SK-N-SH (cell line): ENCODE data around the gene PTPRD. TPM values are rescaled to one million over a fixed set of nuclear protein-coding genes. Genes with fewer than 3 reads are reported as not detected.
A peak's percentile ranks its signal among the peaks of the same experiment; 100 is the strongest.

ENCODE experiments used
- CTCF ChIA-PET: fragments of 300-600, 350-600 bp; formaldehyde crosslinking; extraction: SDS; loops from one replicate; lab custom pipeline; 2021; lab: Yijun Ruan, JAX
- POLR2A ChIA-PET: fragments of 350-600 bp; sonication (Branson Sonifier 250); formaldehyde crosslinking; extraction: SDS; loops from one replicate; lab custom pipeline; 2020; ENCODE audit warnings: antibody characterized with exemption, inconsistent platforms; lab: Yijun Ruan, JAX
- DNase-seq: peaks from one replicate; pipeline ENCODE4 v3.0.0; 2012
- H2AFZ ChIP-seq: fragments of 200-600 bp; sonication (generic); 2 replicates; pipeline ENCODE4 v1.8.1; 2016; ENCODE audit warnings: antibody characterized with exemption, mild to moderate bottlenecking, low read depth
- H3F3A ChIP-seq: fragments of 200-600 bp; sonication (generic); replicated peaks from 2 replicates; pipeline ENCODE3; 2016; ENCODE audit warnings: antibody characterized with exemption, mild to moderate bottlenecking; ENCODE audit not compliant: insufficient read depth
- H3K27ac ChIP-seq, 2 experiments: fragments of 200-500 bp in 1 of 2; fragments of 200-600 bp in 1 of 2; sonication (Bioruptor generic) in 1 of 2; sonication (generic), shearing (Covaris generic) in 1 of 2; 2 replicates each; pipeline versions ENCODE4 v1.5.1 to v1.6.1; 2014 to 2016; ENCODE audit warnings: low read depth in 2 of 2, inconsistent platforms in 1 of 2, low read length in 1 of 2, mild to moderate bottlenecking in 1 of 2, mixed read lengths in 1 of 2
- H3K27me3 ChIP-seq: fragments of 200-600 bp; sonication (generic), shearing (Covaris generic); 2 replicates; pipeline ENCODE4 v1.6.1; 2016; ENCODE audit warnings: mixed run types; ENCODE audit not compliant: insufficient read depth
- H3K36me3 ChIP-seq, 2 experiments: fragments of 200-500 bp in 1 of 2; fragments of 200-600 bp in 1 of 2; sonication (Bioruptor generic) in 1 of 2; sonication (generic) in 1 of 2; replicated peaks in 1 of 2; 2 replicates each; pipeline versions ENCODE3 to v1.5.1; 2014 to 2016; ENCODE audit warnings: low read length in 1 of 2, mild to moderate bottlenecking in 1 of 2; ENCODE audit not compliant: insufficient read depth in 2 of 2, control insufficient read depth in 1 of 2
- H3K4me1 ChIP-seq, 2 experiments: fragments of 200-500 bp in 1 of 2; fragments of 200-600 bp in 1 of 2; sonication (Bioruptor generic) in 1 of 2; sonication (generic), shearing (Covaris generic) in 1 of 2; 2 replicates each; pipeline versions ENCODE4 v1.5.1 to v1.6.1; 2014 to 2016; ENCODE audit warnings: low read depth in 1 of 2, low read length in 1 of 2, mixed run types in 1 of 2; ENCODE audit not compliant: insufficient read depth in 2 of 2, control insufficient read depth in 1 of 2
- H3K4me2 ChIP-seq: fragments of 200-600 bp; sonication (generic), shearing (Covaris generic); 2 replicates; pipeline ENCODE4 v1.6.1; 2017; ENCODE audit warnings: mixed run types
- H3K4me3 ChIP-seq, 2 experiments: fragments of 200-500 bp in 1 of 2; fragments of 200-600 bp in 1 of 2; sonication (Bioruptor generic) in 1 of 2; sonication (generic), shearing (Covaris generic) in 1 of 2; 2 replicates each; pipeline versions ENCODE4 v1.5.1 to v1.8.1; 2014 to 2016; ENCODE audit warnings: low read depth in 2 of 2, inconsistent platforms in 1 of 2, low read length in 1 of 2, mild to moderate bottlenecking in 1 of 2, mixed read lengths in 1 of 2, moderate library complexity in 1 of 2
- H3K79me2 ChIP-seq: fragments of 200-600 bp; sonication (generic); 2 replicates; pipeline ENCODE4 v1.8.1; 2017; ENCODE audit warnings: mild to moderate bottlenecking; ENCODE audit not compliant: insufficient read depth
- H3K9ac ChIP-seq: fragments of 200-600 bp; sonication (generic); 2 replicates; pipeline ENCODE4 v1.6.1; 2017; ENCODE audit warnings: mixed run types
- H3K9me2 ChIP-seq: fragments of 200-600 bp; sonication (generic); 2 replicates; pipeline ENCODE4 v1.6.1; 2017; ENCODE audit warnings: mixed run types
- H3K9me3 ChIP-seq: fragments of 200-600 bp; sonication (generic); 2 replicates; pipeline ENCODE4 v1.6.1; 2017; ENCODE audit warnings: mixed run types, mild to moderate bottlenecking, moderate library complexity
- H4K20me1 ChIP-seq: fragments of 200-600 bp; sonication (generic); 2 replicates; pipeline ENCODE4 v1.6.1; 2017; ENCODE audit warnings: mild to moderate bottlenecking, mixed run types; ENCODE audit not compliant: insufficient read depth
- CTCF ChIP-seq: fragments of 200-600 bp; sonication (generic); IDR thresholded peaks from 2 replicates; pipeline ENCODE4 v1.6.1; 2017; ENCODE audit warnings: antibody characterized with exemption, mild to moderate bottlenecking, moderate library complexity
- EZH2phosphoT487 ChIP-seq: fragments of 200-600 bp; sonication (generic); IDR thresholded peaks from 2 replicates; pipeline ENCODE4 v1.6.1; 2017; ENCODE audit warnings: low read depth, mixed run types, mild to moderate bottlenecking, antibody characterized with exemption, moderate library complexity, borderline replicate concordance
- PBX3 ChIP-seq: IDR thresholded peaks from 2 replicates; pipeline ENCODE4; 2012
- RAD21 ChIP-seq: IDR thresholded peaks from 2 replicates; pipeline ENCODE4 v1.6.1; 2012; ENCODE audit warnings: mild to moderate bottlenecking, low read length
- RCOR1 ChIP-seq: fragments of 150-350 bp; IDR thresholded peaks from 2 replicates; pipeline ENCODE4 v1.6.1; 2017; ENCODE audit warnings: antibody characterized with exemption, low read length
- SIN3A ChIP-seq: IDR thresholded peaks from 2 replicates; pipeline ENCODE4 v1.6.1; 2012; ENCODE audit warnings: low read depth, mild to moderate bottlenecking, low read length, moderate library complexity, borderline replicate concordance
- SMC3 ChIP-seq: IDR thresholded peaks from 2 replicates; pipeline ENCODE4 v1.6.1; 2012; ENCODE audit warnings: low read depth, low read length, improper control_type of control experiment
- TCF12 ChIP-seq: IDR thresholded peaks from 2 replicates; pipeline ENCODE4 v1.4.0; 2012
- YY1 ChIP-seq: IDR thresholded peaks from 2 replicates; pipeline ENCODE4 v1.4.0; 2012; ENCODE audit warnings: low read depth, mild to moderate bottlenecking
- WGBS: methylation state at CpG from one replicate; pipeline ENCODE4 v1.1.6; 2017; ENCODE audit warnings: low lambda C conversion rate; 5-methylcytosine and 5-hydroxymethylcytosine counted together
- polyA plus RNA-seq, 3 experiments: library from polyadenylated mRNA; depleted of rRNA; stranded (reverse); fragments of >200 nt; gene quantifications; 2 replicates each; pipeline ENCODE4 v1.2.3, GENCODE V29; 2012

PTPRD gene
- polyA plus RNA-seq, 1 of the 3 experiments (the other 2 are of a cell fraction) = 0.15 TPM

GRCh38 chr9:9920425-9921060, 692.3 kb downstream of the PTPRD start:
- no peaks in the 10 kb centered on the region for H3F3A ChIP-seq
- ChIA-PET POLR2A (no interaction called here), CTCF (interaction anchor here (0.6 to 3.5 kb wide), 6 partner anchors 16 to 130 kb away, joined by 3 to 24 read pairs (median 5); no protein-coding TSS in a partner anchor)
- no peaks in the 10 kb centered on the region for H3K36me3 ChIP-seq
- no peak overlapping the region for H3K4me3 ChIP-seq
- no peaks in the 10 kb centered on the region for H3K79me2 ChIP-seq
- WGBS = 31% methylated on average over 7 of the region's 7 CpGs
- no peak overlapping the region for H3K27ac ChIP-seq
- no peak overlapping the region for H2AFZ ChIP-seq
- peak; percentile 3 for DNase-seq
- no peak overlapping the region for H3K4me2 ChIP-seq
- no peaks in the 10 kb centered on the region; a peak in 1 of 4 replicates for H3K4me1 ChIP-seq
- no peak overlapping the region for H3K9ac ChIP-seq
- H3K9me3 ChIP-seq = no peaks in the 10 kb centered on the region
- H3K9me2 ChIP-seq = no peaks in the 10 kb centered on the region
- no peaks in the 10 kb centered on the region for H4K20me1 ChIP-seq
- H3K27me3 ChIP-seq = no peaks in the 10 kb centered on the region
- no peak for TF ChIP-seq YY1
- peak; percentile 30 for TF ChIP-seq CTCF

GRCh38 chr9:9919174-9919775, 693.5 kb downstream of the PTPRD start:
- no peaks in the 10 kb centered on the region for H4K20me1 ChIP-seq
- ChIA-PET POLR2A (no interaction called here), CTCF (interaction anchor here (1.0 to 3.5 kb wide), 4 partner anchors 20 to 313 kb away, joined by 3 to 24 read pairs (median 6); no protein-coding TSS in a partner anchor)
- H3K9me2 ChIP-seq = no peaks in the 10 kb centered on the region
- H3K27me3 ChIP-seq = no peaks in the 10 kb centered on the region
- H3K36me3 ChIP-seq = no peaks in the 10 kb centered on the region
- TF ChIP-seq RAD21 = no peak
- 0 out of 2 replicates have a peak, but pooled peaks have one; percentile 14 for TF ChIP-seq CTCF
- no peak for TF ChIP-seq RCOR1
- no peak overlapping the region for H3K27ac ChIP-seq
- no peak overlapping the region for H3K4me2 ChIP-seq
- H3K9me3 ChIP-seq = no peaks in the 10 kb centered on the region
- no peaks in the 10 kb centered on the region; a peak in 1 of 4 replicates for H3K4me1 ChIP-seq
- no peaks in the 10 kb centered on the region for H3K79me2 ChIP-seq
- H3K4me3 ChIP-seq = no peak overlapping the region
- H3F3A ChIP-seq = no peaks in the 10 kb centered on the region
- no peak for DNase-seq
- 61% methylated on average over 3 of the region's 3 CpGs for WGBS
- no peak overlapping the region for H2AFZ ChIP-seq
- H3K9ac ChIP-seq = no peak overlapping the region

- TF ChIP-seq SMC3 = no peak
- no peak for TF ChIP-seq RAD21
- TF ChIP-seq PBX3 = no peak
- no peak for TF ChIP-seq SIN3A
- no peak for TF ChIP-seq TCF12
- no peak for TF ChIP-seq EZH2phosphoT487
- no peak for DNase-seq
- no peaks in the 10 kb centered on the region for H3K27me3 ChIP-seq
- H3K27ac ChIP-seq = no peak overlapping the region
- H3K4me1 ChIP-seq = no peaks in the 10 kb centered on the region; a peak in 1 of 4 replicates
- H3K9me2 ChIP-seq = no peaks in the 10 kb centered on the region
- H2AFZ ChIP-seq = no peak overlapping the region
- H4K20me1 ChIP-seq = no peaks in the 10 kb centered on the region
- ChIA-PET POLR2A (no interaction called here), CTCF (interaction anchor here (0.6 to 1.3 kb wide), 3 partner anchors 25 to 311 kb away, joined by 3 read pairs; no protein-coding TSS in a partner anchor)
- H3K4me2 ChIP-seq = no peak overlapping the region
- no peaks in the 10 kb centered on the region for H3K9me3 ChIP-seq
- no peak overlapping the region for H3K9ac ChIP-seq
- no peaks in the 10 kb centered on the region for H3F3A ChIP-seq
- H3K4me3 ChIP-seq = no peak overlapping the region
- H3K79me2 ChIP-seq = no peaks in the 10 kb centered on the region
- no peaks in the 10 kb centered on the region for H3K36me3 ChIP-seq
These were observed 695.4 kb downstream of the PTPRD start for GRCh38 chr9:9917400-9917799.
